HepG2 (cell line): ENCODE results near the gene MSI2. TPM values are rescaled to one million over a fixed set of nuclear protein-coding genes. Genes with fewer than 3 reads are reported as not detected.

Experiments used
- ATAC-seq: fragments of 200-7000 bp; cut with Tn5 transposase; 3 replicates; pipeline ENCODE4 v1.9.1; 2020; ENCODE audit warnings: mild to moderate bottlenecking, moderate library complexity
- BruUV-seq: library from RNA; stranded (reverse); fragments of 400-500 nt; replicated peaks from 2 replicates; lab custom pipeline; 2021; lab: Mats Ljungman, UMichigan
- CTCF ChIA-PET: fragments of 300-600 bp; formaldehyde crosslinking; extraction: SDS; loops from one replicate; lab custom pipeline; 2021; ENCODE audit warnings: low total read pairs, inconsistent platforms, low intra/inter-chr PET ratio; lab: Yijun Ruan, JAX
- POLR2A ChIA-PET: fragments of 350-600 bp; sonication (Branson Sonifier 250); formaldehyde crosslinking; loops from one replicate; lab custom pipeline; 2020; ENCODE audit warnings: antibody characterized with exemption, inconsistent platforms; lab: Yijun Ruan, JAX
- DNase-seq: peaks from one replicate; pipeline ENCODE4 v3.0.0-alpha.2; 2015; ENCODE audit warnings: low spot score
- FAIRE-seq: peaks from 3 replicates; lab custom pipeline; 2011; peaks lifted over from hg19 to GRCh38; lab: Jason Lieb, UNC
- H2AFZ ChIP-seq: one replicate; pipeline ENCODE4 v1.6.1; 2011; ENCODE audit warnings: low read length, inconsistent platforms
- H3K27ac ChIP-seq: fragments of 300-600 bp; 3 replicates; pipeline ENCODE4 v1.8.0; 2011; ENCODE audit warnings: mixed run types, mild to moderate bottlenecking, mixed read lengths, low read length, inconsistent platforms; ENCODE audit not compliant: insufficient read depth; ENCODE audit errors: extremely low read length
- H3K27me3 ChIP-seq, 2 experiments: fragments of 200-600 bp in 1 of 2; 2 replicates in 1 of 2; 3 replicates in 1 of 2; pipeline versions ENCODE4 v1.6.0 to v1.8.0; 2011; ENCODE audit warnings: low read length in 2 of 2, mild to moderate bottlenecking in 2 of 2, moderate library complexity in 2 of 2, inconsistent platforms in 1 of 2; ENCODE audit not compliant: insufficient read depth in 2 of 2, control insufficient read depth in 1 of 2
- H3K36me3 ChIP-seq, 2 experiments: fragments of 200-600 bp in 1 of 2; replicated peaks in 1 of 2; 2 replicates in 1 of 2; 3 replicates in 1 of 2; pipeline versions ENCODE4 v1.5.1 to v1.8.0; 2011; ENCODE audit warnings: low read length in 2 of 2, inconsistent platforms in 1 of 2; ENCODE audit not compliant: insufficient read depth in 2 of 2, control insufficient read depth in 1 of 2
- H3K4me1 ChIP-seq: 2 replicates; pipeline ENCODE4 v1.5.1; 2012; ENCODE audit warnings: low read length, inconsistent platforms; ENCODE audit not compliant: insufficient read depth
- H3K4me2 ChIP-seq: 2 replicates; pipeline ENCODE4 v1.6.0; 2011; ENCODE audit warnings: low read depth, low read length, inconsistent platforms
- H3K4me3 ChIP-seq, 3 experiments: fragments of 200-600 bp in 1 of 3; sonication (generic), shearing (Covaris generic) in 1 of 3; replicated peaks in 1 of 3; 2 replicates each; pipeline ENCODE4 v1.5.1; 2011 to 2016; ENCODE audit warnings: low read length in 3 of 3, inconsistent platforms in 2 of 3, low read depth in 2 of 3, mild to moderate bottlenecking in 2 of 3, control low read depth in 1 of 3, mixed read lengths in 1 of 3; ENCODE audit not compliant: insufficient read depth in 1 of 3
- H3K79me2 ChIP-seq: one replicate; pipeline ENCODE4 v1.6.1; 2011; ENCODE audit warnings: low read length, inconsistent platforms; ENCODE audit not compliant: insufficient read depth
- H3K9ac ChIP-seq: 2 replicates; pipeline ENCODE4 v1.6.0; 2011; ENCODE audit warnings: mild to moderate bottlenecking, low read depth, low read length, inconsistent platforms; ENCODE audit not compliant: insufficient read depth
- H3K9me3 ChIP-seq: 2 replicates; pipeline ENCODE4 v1.5.1; 2012; ENCODE audit warnings: mild to moderate bottlenecking, low read length
- H4K20me1 ChIP-seq: 2 replicates; pipeline ENCODE4 v1.6.0; 2011; ENCODE audit warnings: inconsistent platforms, mild to moderate bottlenecking, low read length, moderate library complexity; ENCODE audit not compliant: insufficient read depth
- IKZF5 ChIP-seq: IDR thresholded peaks from 2 replicates; pipeline ENCODE4 v1.6.1; 2018; ENCODE audit warnings: missing genetic modification reagents, mild to moderate bottlenecking, missing compliant biosample characterization
- JARID2 ChIP-seq: sonication (generic); formaldehyde crosslinking; IDR thresholded peaks from 2 replicates; pipeline ENCODE4 v1.8.1; 2023; ENCODE audit warnings: missing genetic modification reagents, inconsistent platforms; ENCODE audit not compliant: insufficient replicate concordance
- KDM5A ChIP-seq: fragments of 200-600 bp; sonication (generic); IDR thresholded peaks from 2 replicates; pipeline ENCODE4 v1.7.0; 2018; ENCODE audit warnings: antibody characterized with exemption, mild to moderate bottlenecking, low read length, borderline replicate concordance
- LBX2 ChIP-seq: sonication (generic); formaldehyde crosslinking; IDR thresholded peaks from 2 replicates; pipeline ENCODE4 v1.5.0; 2020; ENCODE audit warnings: missing genetic modification reagents, mild to moderate bottlenecking, borderline replicate concordance
- MBD4 ChIP-seq: IDR thresholded peaks from 2 replicates; pipeline ENCODE4 v1.6.1; 2012; ENCODE audit warnings: low read length, inconsistent platforms, borderline replicate concordance
- NR2F6 ChIP-seq, 2 experiments: IDR thresholded peaks; 2 replicates each; pipeline ENCODE4 v1.6.1; 2016; ENCODE audit warnings: antibody characterized with exemption in 1 of 2, mild to moderate bottlenecking in 1 of 2
- RBM22 ChIP-seq: fragments of 200-400 bp; formaldehyde crosslinking; optimal IDR thresholded peaks from 2 replicates; pipeline ENCODE3; 2017; ENCODE audit warnings: mild to moderate bottlenecking, low read length, moderate library complexity
- XBP1 ChIP-seq: sonication (generic); formaldehyde crosslinking; IDR thresholded peaks from 2 replicates; pipeline ENCODE4 v1.5.0; 2020; ENCODE audit warnings: missing genetic modification reagents
- ZNF598 ChIP-seq: sonication (generic); formaldehyde crosslinking; IDR thresholded peaks from 2 replicates; pipeline ENCODE4 v1.5.1; 2020; ENCODE audit warnings: mild to moderate bottlenecking, missing genetic modification reagents, borderline replicate concordance
- WGBS: methylation state at CpG from one replicate; pipeline ENCODE4 v1.1.6; 2017; ENCODE audit warnings: low lambda C conversion rate; 5-methylcytosine and 5-hydroxymethylcytosine counted together
- in situ Hi-C: cut with HindIII; loops from 2 replicates; pipeline ENCODE4 v1.10.0; 2017; ENCODE audit warnings: low pct_unique_long_range_greater_than_20kb; ENCODE audit not compliant: extremely low pct_ligation_motif_present
- intact Hi-C: fragments of 100-400 bp; cut with micrococcal nuclease; formaldehyde crosslinking; loops from one replicate; pipeline ENCODE4 v1.10.0; 2022; ENCODE audit not compliant: unreplicated experiment
- polyA plus RNA-seq, 8 experiments: library from polyadenylated mRNA; depleted of rRNA in 3 of 8; stranded (reverse) in 7 of 8; unstranded in 1 of 8; fragments of >200 nt; fragmentation: Illumina TruSeq in 4 of 8; extraction: Trizol in 4 of 8; gene quantifications; 2 replicates each; pipeline versions ENCODE4 v1.2.1 to v1.2.3, GENCODE V29; 2011 to 2016; ENCODE audit warnings: low read depth in 4 of 8, missing spikeins in 1 of 8, mixed read lengths in 1 of 8; ENCODE audit not compliant: insufficient read depth in 1 of 8
- total RNA-seq, 5 experiments: library from RNA; depleted of rRNA; stranded (reverse); fragments of >200 nt; fragmentation: Illumina TruSeq; extraction: Trizol; gene quantifications; 2 replicates each; pipeline ENCODE4 v1.2.3, GENCODE V29; 2016; ENCODE audit warnings: low read depth in 1 of 5

The MSI2 gene
- total and polyA plus RNA-seq, 2 of the 13 experiments (the other 11 are each of a cell fraction or from before 2014, with no cell fraction given) = 77.5 to 78.4 TPM

GRCh38 chr17:57396511-57396921 lies 140.2 kb downstream of the MSI2 start (continued):
- no peak for TF ChIP-seq IKZF5 (CRISPR knock-in tag)

- no peak for ATAC-seq
- no peak for TF ChIP-seq ZNF598 (CRISPR knock-in tag)
- TF ChIP-seq RBM22 = peak; percentile 74
- TF ChIP-seq KDM5A = no peak
- no peak for TF ChIP-seq XBP1 (CRISPR knock-in tag)
- TF ChIP-seq MBD4 = no peak
- no peak for TF ChIP-seq NR2F6 (IDR thresholded peaks at IDR 0.05)
- TF ChIP-seq NR2F6 (CRISPR knock-in tag; IDR thresholded peaks at IDR 0.05) = no peak
- no peak for TF ChIP-seq LBX2 (CRISPR knock-in tag)
- no peak for TF ChIP-seq JARID2 (CRISPR knock-in tag)
- no TSS peak for BruUV-seq
- Histone ChIP-seq H3K79me2 (peaks cover 27% of the 10 kb centered on the region), H2AFZ (no peak overlapping the region), H3K36me3 (peaks cover 19 to 25% of the 10 kb centered on the region in 2 experiments), H3K27me3 (no peaks in the 10 kb centered on the region), H3K4me1 (peaks cover 21% of the 10 kb centered on the region), H3K4me2 (no peak overlapping the region), H4K20me1 (no peaks in the 10 kb centered on the region), H3K4me3 (no peak overlapping the region), H3K27ac (no peak overlapping the region), H3K9me3 (peaks cover 6% of the 10 kb centered on the region; the same call in 1 of the 2 replicates), H3K9ac (no peak overlapping the region)
- 97% methylated on average over 7 of the region's 7 CpGs for WGBS
- ChIA-PET CTCF (no interaction called here), POLR2A (no interaction called here)
- intact Hi-C loops = no loop called here
- in situ Hi-C loops = no loop called here
- no peak for DNase-seq
- no peak for FAIRE-seq
Observed at GRCh38 chr17:57397402-57397801, 141.1 kb downstream of the MSI2 start.
